ENCODE measurements around the gene NME3. TPM values are rescaled to one million over a fixed set of nuclear protein-coding genes. Genes with fewer than 3 reads are reported as not detected.
"Not testable (repeated sequence)": the region's sequence is repeated elsewhere in the genome, so short reads cannot be mapped to it uniquely, and the experiment has no call there.

Gene NME3
- total and polyA plus RNA-seq, 3 donors from 2014 or later, result 29.3 to 119 (median 100) TPM

DNA sequence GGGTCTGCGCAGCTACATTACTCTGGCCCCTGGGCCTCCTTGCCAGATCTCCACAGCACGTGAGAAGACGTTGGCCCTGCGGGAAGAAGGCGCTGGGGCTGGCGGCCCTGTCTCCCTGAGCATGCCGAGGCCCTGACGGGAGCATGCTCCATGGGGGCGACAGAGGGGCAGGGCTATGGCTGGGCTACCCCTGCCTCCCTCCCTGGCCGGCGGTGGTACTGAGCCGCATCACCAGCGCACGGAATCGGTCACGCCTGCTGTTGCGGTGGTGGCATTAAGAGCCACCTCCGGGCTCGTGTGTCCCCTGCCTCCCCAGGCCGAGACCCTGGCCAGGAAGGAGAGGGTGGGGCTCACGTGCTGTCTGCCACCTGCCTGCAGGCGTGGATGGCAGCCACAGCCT, 37.2 kb downstream of the NME3 start:
- Histone ChIP-seq H3K27me3 (no peaks in the 10 kb centered on the region), H3K27ac (no peak overlapping the region), H3K36me3 (ENCODE audit: low read depth, missing control alignments) (no peaks in the 10 kb centered on the region), H3K9me3 (no peaks in the 10 kb centered on the region), H3K4me3 (no peak overlapping the region), H3K4me1 (no peaks in the 10 kb centered on the region)
- no peak for DNase-seq
- TF ChIP-seq, protein P1, sequence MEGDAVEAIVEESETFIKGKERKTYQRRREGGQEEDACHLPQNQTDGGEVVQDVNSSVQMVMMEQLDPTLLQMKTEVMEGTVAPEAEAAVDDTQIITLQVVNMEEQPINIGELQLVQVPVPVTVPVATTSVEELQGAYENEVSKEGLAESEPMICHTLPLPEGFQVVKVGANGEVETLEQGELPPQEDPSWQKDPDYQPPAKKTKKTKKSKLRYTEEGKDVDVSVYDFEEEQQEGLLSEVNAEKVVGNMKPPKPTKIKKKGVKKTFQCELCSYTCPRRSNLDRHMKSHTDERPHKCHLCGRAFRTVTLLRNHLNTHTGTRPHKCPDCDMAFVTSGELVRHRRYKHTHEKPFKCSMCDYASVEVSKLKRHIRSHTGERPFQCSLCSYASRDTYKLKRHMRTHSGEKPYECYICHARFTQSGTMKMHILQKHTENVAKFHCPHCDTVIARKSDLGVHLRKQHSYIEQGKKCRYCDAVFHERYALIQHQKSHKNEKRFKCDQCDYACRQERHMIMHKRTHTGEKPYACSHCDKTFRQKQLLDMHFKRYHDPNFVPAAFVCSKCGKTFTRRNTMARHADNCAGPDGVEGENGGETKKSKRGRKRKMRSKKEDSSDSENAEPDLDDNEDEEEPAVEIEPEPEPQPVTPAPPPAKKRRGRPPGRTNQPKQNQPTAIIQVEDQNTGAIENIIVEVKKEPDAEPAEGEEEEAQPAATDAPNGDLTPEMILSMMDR (IDR thresholded peaks at IDR 0.05), result no peak
- TF ChIP-seq POLR2A (IDR thresholded peaks at IDR 0.05), result no peak
- intact Hi-C loops (cut with DNase I; ENCODE audit: low total_unique reads), result no loop called here
- 92% methylated on average over 22 of the region's 22 CpGs; no CpG with 5 or more reads in 1 of the 2 donors for WGBS, 2 donors

DNA sequence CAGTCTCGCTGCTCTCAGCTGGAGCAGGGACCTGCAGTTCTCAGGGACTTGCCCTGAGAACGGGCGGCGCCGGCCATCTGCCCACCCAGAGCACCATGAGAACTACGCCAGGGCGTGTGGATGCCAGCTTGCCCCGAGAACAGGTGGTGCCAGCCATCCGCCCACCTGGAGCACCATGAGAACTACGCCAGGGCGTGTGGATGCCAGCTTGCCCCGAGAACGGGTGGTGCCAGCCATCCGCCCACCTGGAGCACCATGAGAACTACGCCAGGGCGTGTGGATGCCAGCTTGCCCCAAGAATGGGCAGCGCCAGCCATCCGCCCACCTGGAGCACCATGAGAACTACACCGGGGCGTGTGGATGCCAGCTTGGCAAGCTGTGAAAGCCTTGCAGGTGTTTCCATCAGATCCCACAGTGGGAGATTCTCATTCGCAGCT, 38.8 kb downstream of the NME3 start:
- H3K36me3 ChIP-seq (ENCODE audit: low read depth, missing control alignments); H3K4me3 ChIP-seq; H3K27ac ChIP-seq; DNase-seq; H3K4me1 ChIP-seq; H3K9me3 ChIP-seq; intact Hi-C loops (cut with DNase I; ENCODE audit: low total_unique reads); H3K27me3 ChIP-seq: not testable (repeated sequence)
- WGBS, 2 donors, result 84 to 95% methylated on average over 11 to 20 of the region's 21 CpGs

DNA sequence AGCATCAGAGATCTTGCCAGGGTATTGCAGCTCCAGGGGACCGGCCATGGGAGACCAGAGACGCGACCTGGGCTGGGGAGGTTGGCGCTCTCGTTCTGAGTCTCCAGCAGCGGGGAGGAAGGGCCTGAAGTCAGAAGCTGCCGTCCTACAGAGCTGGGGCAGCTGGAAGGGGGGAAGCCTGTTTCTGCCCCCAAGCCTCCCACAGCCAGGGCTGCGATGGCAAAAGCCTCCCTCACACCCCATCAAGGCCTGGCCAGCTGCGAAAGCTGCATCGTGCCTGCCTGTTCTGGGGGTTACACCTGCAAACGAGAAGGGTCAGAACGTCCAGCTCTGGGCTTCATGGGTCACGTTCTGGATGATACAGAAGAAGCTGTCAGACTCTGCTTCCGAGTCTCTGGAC, 39.3 kb downstream of the NME3 start:
- Histone ChIP-seq H3K27me3 (no peaks in the 10 kb centered on the region), H3K36me3 (ENCODE audit: low read depth, missing control alignments) (no peaks in the 10 kb centered on the region), H3K4me3 (no peak overlapping the region), H3K27ac (no peak overlapping the region), H3K9me3 (no peaks in the 10 kb centered on the region), H3K4me1 (no peaks in the 10 kb centered on the region)
- DNase-seq, result no peak
- intact Hi-C loops (cut with DNase I; ENCODE audit: low total_unique reads), result no loop called here
- TF ChIP-seq, protein P1 (IDR thresholded peaks at IDR 0.05), result no peak
- no peak for TF ChIP-seq POLR2A (IDR thresholded peaks at IDR 0.05)
- 81% methylated on average over 9 to 14 of the region's 14 CpGs for WGBS, 2 donors

DNA sequence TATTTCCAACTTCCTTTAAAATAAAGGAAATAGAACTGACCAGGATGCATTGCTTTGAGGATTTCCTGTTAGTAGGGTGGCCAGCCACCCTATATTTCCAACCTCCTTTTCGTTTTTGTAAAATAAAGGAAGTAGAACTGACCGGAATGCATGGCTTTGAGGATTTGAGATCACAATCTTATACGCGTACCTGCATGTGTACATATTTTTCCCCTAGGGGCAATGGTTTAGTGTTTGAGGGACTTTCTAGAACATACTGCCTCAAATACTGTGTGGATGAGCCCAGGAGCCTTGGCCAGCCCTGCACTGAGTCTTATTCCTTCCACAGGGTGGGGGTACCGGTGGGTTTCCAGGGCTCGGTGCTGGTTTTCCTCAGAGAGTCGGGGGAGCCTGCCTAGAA, 39.7 kb downstream of the NME3 start:
- TF ChIP-seq, protein P1 (IDR thresholded peaks at IDR 0.05), result no peak
- no peak for TF ChIP-seq POLR2A (IDR thresholded peaks at IDR 0.05)

DNA sequence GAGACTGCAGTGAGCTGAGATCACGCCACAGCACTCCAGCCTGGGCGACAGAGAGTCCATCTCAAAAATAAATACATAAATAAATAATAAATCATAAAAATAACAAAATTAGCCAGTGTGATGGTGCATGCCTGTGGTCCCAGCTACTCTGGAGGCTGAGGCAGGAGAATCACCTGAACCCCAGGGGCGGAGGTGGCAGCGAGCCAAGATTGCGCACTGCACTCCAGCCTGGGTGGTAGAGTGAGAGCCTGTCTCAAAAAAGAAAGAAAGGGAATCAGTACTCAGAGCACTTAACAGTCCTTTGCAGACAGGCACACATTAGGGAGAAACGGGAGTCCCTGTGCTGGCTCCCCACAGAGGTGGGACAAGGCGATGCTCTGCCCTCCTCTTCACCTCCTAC, 40.3 kb downstream of the NME3 start:
- Histone ChIP-seq H3K4me3 (no peak overlapping the region), H3K4me1 (no peaks in the 10 kb centered on the region), H3K27ac (no peak overlapping the region), H3K9me3 (no peaks in the 10 kb centered on the region), H3K27me3 (no peaks in the 10 kb centered on the region), H3K36me3 (ENCODE audit: low read depth, missing control alignments) (no peaks in the 10 kb centered on the region)
- TF ChIP-seq, protein P1 (IDR thresholded peaks at IDR 0.05), result no peak
- no peak for TF ChIP-seq POLR2A (IDR thresholded peaks at IDR 0.05)
- WGBS, 2 donors, result 93 to 95% methylated on average over 7 of the region's 7 CpGs
- DNase-seq, result no peak
- intact Hi-C loops (cut with DNase I; ENCODE audit: low total_unique reads), result no loop called here

More for the DNA sequence above, 39.7 kb downstream of the NME3 start:
- 79 to 88% methylated on average over 6 to 7 of the region's 7 CpGs for WGBS, 2 donors
- Histone ChIP-seq H3K36me3 (ENCODE audit: low read depth, missing control alignments) (no peaks in the 10 kb centered on the region), H3K4me1 (no peaks in the 10 kb centered on the region), H3K27me3 (no peaks in the 10 kb centered on the region), H3K9me3 (no peaks in the 10 kb centered on the region), H3K4me3 (no peak overlapping the region), H3K27ac (no peak overlapping the region)
- intact Hi-C loops (cut with DNase I; ENCODE audit: low total_unique reads), result no loop called here
- no peak for DNase-seq

Measured in testis (tissue), 3 donors.